Measurements from ENCODE around the gene SYT12.
A peak's percentile ranks its signal among the peaks of the same experiment; 100 is the strongest.

SYT12 gene

DNA sequence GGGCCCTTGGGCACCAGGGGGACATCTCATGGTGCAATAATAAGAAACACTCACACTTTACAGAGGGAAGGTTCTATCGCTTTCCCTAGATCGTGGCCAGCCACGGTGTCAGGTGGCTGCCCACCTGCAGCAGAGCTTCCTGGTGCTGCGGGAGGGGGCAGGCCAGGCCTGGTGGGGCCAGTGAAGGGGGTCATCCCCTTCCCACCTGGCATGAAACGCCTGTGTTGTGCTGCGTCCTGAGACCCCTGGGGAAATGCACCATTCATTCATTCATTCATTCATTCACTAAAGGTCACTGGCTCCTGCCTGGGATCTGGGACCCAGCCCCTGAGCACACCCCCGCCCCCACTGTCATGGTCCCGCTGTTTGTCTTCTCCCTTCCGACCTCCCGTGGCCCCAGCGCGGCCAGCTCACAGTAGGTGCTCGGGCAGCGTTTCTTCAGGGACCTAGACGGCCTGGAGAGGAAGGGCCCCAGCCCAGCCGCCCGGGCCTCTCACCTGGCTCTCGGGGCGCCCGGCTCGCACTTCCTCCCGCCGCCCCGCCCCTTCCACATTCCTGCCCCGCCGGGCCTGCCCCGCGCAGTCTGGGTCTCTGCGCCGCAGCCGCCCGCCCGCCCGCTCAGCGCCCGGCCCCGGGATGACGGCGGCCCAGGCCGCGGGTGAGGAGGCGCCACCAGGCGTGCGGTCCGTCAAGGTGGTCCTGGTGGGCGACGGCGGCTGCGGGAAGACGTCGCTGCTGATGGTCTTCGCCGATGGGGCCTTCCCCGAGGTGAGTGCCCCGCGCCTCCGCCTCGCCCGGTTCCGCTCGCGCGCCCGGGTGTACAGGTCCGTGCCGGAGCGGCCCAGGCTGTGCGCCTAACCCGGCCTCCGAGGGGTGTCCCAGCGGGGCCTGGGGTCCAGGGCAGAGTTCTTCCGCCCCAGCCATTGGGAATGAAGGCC is 33.6 kb downstream of the SYT12 start, which contains the start of gene RHOD:
Gene RHOD (plus strand): TSS at position 581 of the 938 bp plus-strand sequence. CDS start 56 bp downstream, at position 637.
- no peak for DNase-seq (ENCODE audit: low spot score)

DNA sequence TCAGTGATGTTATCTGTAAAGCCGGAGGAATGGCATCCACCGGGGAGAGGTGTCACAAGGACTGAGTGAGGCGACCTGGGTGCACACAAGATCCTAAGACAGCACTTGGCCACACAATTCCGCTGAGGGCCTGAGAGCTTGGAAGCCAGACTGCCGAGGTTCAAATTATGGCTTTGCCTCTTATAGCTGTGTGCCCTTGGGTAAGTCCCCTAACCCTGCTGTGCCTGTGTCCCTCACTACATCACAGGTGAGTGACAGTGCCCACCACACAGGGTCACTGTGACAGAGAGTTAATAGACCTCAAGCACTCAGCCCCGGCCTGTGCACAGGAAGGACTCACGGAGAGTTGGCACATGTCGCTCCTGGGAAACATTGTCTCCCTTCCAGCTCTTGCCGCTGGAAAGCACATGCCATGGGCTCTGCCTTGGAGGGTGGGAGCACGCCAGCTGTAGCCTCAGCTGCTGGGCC is 34.3 kb downstream of the SYT12 start:
- no peak for DNase-seq (ENCODE audit: low spot score)

DNA sequence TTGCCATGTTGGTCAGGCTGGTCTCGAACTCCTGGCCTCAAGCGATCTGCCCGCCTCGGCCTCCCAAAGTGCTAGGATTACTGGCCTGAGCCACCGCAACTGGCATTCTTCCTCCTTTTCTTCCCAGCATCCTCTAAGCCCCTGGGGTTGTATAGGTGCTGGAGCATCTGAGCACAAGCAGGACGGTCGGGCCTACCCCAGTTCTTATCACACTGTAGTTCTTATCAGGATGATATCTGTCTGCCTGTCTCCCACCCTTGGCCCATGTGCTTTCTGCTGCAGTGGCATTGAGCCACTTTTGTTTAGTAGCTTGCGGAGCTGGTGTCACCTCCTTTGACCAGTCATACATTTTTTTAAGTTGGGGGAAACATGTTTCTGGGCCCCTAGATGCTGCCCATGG is 35.6 kb downstream of the SYT12 start:
- DNase-seq (ENCODE audit: low spot score), result no peak

DNA sequence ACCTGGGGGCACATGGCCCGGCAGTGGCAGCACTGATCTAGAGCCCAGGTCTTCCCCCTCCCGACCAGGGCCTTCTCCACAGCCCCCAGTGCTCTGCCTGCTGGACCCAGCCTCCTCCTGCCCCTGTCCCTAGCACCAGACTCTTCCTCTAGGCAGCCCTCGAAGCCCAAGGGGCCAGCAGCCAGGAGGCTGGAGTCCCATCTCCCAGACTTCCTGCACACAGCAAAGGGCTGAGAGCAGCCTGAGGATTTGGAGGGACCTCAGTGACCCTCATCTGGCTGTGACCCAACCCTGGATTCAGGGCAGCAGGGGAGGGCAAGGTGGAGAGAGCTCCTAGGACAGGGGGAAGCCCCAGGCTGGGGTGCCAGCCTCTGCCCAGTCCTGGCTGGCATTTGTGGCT is 36.7 kb downstream of the SYT12 start:
- no peak for DNase-seq (ENCODE audit: low spot score)

DNA sequence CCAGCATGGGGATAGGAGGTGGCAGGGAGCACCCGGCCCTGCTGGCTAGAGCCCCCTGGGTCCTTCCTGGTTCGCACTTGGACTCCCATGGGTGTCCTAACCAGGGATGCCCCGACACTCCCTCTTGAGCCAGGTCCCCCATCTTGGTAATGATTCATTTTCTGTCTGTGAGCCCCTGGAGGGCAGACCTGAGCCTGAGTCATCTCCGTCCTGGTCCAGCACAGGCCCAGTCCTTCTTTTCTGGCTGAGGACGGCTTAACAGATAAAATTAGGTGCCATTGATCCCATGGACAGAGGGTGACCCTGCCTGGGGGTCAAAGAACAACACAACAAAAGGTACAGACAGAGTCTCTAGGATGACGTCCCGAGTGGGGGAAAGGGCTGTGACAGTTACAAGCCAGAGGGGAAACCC is 37.2 kb downstream of the SYT12 start:
- DNase-seq (ENCODE audit: low spot score), result no peak

DNA sequence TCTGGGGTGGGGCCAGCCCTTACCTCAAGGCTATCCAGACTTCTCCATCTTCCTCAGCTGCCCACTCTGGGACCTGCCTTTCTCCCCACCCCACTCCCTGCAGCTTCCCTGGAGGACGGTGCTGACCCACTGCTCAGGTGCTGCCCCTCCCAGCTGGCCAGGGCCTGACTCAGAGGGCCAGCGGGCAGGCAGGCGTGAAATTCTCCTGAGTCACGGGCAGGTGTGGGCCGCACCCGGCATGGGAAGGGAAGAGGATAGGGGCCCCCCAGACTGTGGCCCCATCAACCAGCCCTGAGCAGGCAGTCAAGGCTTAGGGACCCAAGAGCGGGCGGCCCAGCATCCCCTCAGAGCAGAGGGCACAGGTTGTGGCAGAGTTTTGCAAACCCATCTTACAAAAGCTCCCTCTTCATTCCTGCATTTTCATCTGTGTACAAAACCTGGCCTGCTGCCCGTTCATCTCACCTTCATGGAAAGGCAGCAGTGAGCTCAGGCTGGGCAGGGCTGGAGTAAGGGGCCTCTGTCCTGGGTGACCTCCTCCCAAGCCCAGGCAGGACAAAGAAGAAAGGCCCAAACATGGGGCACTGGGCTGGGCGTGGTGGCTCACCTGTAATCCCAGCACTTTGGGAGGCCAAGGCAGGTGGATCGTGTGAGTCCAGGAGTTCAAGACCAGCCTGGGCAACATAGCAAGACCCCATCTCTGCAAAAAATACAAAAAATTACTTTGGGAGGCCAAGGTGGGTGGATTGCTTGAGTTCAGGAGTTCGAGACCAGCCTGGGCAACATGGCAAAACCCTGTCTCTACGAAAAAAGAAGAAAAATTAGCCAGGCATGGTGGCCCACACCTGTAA is 39.8 kb downstream of the SYT12 start:
- DNase-seq (ENCODE audit: low spot score), result no peak

DNA sequence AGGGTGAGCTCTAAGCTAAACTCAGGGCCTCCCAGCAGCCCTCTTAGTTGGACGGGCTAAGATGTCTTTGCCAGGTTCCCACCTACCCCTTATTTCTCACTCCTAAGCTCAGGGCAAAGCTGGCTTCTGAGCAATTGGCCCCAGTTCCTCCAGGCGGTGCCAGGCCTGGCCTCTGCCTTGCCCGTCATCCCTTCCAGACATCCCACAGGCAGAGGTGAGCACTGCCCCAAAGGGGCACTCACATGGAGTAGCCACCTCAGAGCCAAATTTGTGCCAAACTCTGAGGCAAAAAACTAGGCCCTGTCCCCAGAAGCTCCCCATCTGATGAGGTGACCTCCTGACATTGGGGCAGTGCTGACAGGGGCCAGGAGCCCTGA is 43.4 kb downstream of the SYT12 start:
- no peak for DNase-seq (ENCODE audit: low spot score)

DNA sequence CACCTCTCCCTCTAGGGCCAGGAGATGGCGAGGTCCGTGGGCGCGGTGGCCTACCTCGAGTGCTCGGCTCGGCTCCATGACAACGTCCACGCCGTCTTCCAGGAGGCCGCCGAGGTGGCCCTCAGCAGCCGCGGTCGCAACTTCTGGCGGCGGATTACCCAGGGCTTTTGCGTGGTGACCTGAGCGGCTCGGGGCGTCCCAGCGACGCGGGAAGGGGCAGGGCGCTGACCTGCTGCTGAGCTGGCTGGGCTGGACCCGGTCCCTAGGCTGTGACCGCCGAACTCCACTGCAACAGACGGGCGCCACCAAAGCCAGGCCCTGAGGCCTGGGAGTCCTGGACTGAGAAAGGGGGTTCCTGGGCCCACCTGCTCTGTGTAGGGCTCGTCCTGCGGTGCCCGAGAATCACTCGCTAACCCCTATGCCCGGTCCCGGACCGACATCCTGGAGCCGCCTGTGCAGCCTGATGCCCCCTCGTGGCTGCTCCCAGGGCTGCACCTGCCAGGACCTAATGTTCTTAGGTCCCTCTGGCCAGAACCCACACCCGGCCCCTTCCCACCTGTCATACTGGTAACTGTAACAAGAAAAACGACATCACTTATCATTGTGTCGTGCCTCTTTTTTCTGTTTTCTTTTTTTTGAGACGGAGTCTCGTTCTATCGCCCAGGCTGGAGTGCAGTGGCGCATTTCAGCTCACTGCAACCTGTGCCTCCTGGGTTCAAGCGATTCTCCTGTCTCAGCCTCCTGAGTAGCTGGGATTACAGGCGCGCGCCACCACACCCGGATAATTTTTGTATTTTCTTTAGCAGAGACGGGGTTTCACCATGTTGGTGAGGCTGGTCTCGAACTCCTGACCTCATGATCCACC is 48.7 kb downstream of the SYT12 start:
- peak; percentile 27 for DNase-seq (ENCODE audit: low spot score)

DNA sequence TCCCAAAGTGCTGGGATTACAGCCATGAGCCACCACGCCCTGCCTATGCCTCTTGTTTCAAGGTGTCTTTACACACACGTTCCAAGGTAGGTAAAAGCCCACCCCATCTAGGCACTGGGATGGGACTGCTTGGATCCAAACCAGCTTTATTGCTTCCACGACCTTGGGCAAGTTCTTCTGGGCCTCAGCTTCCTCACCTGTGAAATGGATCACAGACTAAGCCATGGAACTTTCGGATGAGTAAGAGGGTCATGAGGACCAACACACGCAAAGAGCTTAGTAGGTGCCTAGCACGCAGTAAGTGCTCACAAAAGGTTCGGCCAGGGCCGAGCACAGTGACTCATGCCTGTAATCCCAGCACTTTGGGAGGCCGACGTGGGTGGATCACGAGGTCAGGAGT is 49.4 kb downstream of the SYT12 start:
- DNase-seq (ENCODE audit: low spot score), result no peak

DNA sequence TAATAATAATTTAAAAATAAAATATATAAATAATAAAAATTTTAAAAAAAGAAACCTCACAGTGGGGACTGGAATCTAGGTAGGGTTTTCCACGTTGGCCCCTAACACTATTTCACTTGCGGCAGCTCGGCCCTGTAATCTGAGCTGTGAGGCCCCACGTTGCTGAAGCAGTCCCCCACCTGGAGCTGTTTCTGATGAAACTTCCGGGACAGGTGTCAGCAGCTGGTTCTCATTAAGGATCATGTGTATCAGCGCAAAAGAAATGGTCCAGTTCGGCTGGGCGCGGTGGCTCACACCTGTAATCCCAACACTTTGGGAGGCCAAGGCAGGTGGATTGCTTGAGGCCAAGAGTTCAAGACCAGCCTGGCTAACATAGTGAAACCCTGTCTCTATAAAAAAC is 51.0 kb downstream of the SYT12 start:
- no peak for DNase-seq (ENCODE audit: low spot score)

DNA sequence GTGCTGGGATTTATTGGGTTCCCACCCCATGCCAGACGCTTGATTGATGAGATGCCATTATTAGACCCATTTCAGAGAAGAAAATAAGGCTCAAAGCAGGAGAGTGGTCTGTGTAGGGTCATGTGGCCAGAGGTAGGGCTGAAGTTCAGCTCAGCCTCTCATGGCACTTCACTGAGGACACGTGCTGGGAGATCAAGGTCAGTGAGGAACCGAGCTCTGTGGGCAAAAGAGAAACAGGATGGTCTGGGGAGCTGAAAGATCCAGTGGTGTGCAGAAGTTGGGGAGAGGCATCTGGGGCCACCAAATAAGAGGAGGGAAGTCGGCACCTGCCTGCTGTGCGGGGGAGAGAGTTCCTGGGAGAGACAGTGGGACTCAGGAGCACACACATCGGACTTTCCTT is 53.3 kb downstream of the SYT12 start:
- DNase-seq (ENCODE audit: low spot score), result no peak

DNA sequence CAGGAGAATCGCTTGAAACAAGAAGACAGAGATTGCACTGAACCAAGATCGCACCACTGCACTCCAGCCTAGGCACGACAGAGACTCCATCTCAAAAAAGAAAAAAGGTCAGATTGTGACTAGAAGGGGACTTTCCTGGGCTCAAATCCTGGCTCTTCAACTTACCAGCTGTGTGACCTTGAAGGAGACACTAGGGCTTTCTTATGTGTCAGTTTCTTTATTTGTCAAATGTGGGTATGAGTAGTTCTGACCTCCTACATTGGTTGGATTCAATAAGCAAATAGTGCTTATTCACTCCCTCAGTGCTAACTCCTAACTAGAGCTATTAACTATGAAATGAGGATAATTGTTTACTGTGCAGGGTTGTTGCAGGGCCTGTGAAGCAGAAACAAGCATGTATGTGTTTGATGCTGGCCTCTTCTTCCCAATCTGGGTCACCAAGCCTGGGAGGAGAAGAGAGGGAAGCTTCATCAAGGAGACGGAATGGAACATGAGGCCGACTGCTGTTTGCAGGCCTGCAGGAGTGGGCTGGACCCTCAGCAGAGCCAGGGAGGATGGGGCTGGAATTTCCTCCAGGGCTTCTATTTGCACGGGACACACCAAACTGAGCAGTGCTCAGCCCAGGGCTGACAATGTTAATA is 56.3 kb downstream of the SYT12 start:
- no peak for DNase-seq (ENCODE audit: low spot score)

DNA sequence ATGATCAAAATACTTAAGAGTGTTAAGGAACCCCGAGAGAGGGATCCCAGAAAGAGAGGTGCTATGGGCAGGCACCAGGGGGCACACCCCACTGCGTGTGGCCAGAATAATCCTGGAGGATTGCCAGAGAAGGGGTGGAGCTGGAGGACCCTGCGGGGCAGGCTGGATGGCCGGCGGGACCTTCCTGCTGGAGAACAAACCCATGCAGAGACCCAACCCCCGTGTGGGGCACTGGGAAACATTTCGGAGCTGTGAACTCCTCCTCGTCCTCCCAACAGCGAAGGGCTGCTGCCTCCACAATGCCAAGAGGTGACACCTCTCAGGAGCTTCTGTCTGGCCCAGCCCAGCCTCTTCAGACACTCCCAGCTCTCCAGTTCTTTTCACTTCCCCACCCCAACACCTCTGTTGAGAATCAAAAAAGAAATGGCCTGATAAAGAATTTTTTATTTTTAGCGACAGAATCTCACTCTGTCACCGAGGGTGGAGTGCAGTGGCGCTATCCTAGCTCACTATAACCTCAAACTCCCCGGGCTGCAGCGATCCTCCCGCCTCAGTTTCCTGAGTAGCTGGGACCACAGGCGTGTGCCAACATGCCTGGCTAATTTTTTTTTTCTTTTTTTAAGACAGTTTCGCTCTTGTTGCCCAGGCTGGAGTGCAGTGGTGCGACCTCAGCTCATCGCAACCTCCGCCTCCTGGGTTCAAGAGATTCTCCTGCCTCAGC is 59.3 kb downstream of the SYT12 start:
- DNase-seq (ENCODE audit: low spot score), result no peak

DNA sequence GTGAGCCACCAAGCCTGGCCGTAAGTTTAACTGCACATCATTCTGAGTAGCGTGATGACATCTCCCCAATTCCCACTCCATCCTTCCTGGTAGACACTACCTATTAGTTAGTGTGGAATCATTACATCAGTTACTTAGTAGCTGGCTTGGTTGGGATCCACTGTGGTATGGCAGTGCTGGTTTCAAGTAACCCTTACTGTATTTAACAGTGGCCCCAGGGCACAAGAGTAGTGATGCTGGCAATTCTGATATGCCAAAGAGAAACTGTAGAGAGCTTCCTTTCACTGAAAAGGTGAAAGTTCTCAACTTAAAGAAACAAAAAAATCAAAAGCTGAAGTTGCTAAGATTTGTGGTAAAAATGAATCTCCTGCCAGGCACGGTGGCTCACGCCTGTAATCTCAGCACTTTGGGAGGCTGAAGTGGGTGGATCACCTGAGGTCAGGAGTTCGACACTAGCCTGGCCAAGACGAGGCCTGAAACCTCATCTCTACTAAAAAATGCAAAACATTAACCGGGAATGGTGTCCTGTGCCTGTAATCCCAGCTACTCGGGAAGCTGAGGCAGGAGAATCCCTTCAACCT is 60.9 kb downstream of the SYT12 start:
- no peak for DNase-seq (ENCODE audit: low spot score)

DNA sequence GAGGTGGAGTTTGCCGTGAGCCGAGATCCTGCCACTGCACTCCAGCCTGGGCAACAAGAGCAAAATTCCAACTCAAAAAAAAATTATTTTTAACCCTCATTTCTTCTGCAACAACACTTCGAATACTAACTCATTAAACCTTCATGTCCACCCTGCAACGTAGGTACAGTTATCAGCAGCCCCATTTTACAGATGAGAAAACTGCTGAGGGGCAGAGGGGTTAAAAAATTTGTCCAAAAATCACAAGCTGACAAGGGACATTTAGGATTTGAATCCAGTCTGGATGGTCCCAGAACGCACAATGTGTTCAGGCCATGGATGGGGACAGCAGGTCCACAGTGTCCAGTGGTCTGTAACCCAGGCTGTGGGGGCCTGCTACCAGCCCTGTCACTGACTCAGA is 62.7 kb downstream of the SYT12 start:
- no peak for DNase-seq (ENCODE audit: low spot score)

DNA sequence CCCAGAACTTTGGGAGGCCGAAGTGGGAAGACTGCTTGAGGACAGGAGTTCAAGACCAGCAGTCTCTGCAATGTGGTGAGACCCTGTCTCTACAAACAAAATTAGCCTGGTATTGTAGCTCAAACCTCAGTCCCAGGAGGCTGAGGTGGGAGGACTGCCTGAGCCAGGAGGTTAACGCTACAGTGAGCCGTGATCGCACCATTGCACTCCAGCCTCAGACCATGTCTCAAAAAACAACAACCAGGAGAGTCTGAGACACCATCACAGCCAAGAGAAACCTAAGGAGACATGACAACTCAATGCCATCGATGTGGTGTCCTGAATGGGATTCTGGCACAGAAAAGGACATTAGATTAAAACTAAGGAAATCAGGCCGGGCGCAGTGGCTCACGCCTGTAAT is 67.8 kb downstream of the SYT12 start:
- no peak for DNase-seq (ENCODE audit: low spot score)

DNA sequence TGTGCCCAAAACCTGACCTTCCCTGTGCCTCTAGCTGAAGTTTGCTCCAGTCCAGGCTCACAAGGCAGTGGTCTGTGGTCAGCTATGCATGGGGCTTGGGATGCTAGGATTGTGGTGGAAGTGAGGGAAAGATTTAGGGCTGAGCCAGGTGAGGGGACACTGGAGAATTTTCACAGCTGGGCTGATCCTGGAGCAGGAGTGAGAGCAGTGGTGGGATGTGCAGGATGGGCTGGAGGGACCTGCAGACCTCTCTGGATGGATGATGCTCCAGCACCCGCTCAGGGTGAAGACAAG is 72.2 kb downstream of the SYT12 start:
- no peak for DNase-seq (ENCODE audit: low spot score)

DNA sequence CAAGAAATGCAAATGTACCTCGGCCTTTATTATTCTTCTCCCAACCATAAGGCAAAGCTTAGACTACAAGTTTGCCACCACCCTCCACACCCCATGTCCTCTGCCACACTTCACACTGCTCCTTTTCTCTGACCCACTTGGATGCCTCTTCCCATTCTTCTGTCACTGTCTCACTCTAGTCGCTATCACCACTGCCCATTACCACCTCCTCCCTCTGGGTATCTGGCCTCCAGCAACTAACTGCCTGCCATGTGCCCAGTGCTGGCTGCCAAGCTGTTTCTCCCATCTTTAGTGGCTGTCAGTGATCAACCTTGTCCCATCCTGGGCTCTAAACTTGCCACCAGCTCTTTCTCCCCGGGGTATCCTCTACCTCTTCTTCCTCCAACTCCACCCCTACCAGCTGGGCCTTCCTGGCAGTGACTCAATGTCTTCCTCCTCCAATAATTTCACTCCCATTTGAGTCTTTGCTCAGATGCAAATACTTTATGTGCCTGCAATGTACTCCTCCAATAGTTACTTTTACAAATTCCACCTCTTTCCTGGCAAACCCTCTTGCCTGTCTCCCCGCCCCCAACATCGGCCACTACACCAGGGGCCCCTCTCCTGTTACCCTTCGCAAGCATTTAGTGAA is 76.0 kb downstream of the SYT12 start:
- no peak for DNase-seq (ENCODE audit: low spot score)

DNA sequence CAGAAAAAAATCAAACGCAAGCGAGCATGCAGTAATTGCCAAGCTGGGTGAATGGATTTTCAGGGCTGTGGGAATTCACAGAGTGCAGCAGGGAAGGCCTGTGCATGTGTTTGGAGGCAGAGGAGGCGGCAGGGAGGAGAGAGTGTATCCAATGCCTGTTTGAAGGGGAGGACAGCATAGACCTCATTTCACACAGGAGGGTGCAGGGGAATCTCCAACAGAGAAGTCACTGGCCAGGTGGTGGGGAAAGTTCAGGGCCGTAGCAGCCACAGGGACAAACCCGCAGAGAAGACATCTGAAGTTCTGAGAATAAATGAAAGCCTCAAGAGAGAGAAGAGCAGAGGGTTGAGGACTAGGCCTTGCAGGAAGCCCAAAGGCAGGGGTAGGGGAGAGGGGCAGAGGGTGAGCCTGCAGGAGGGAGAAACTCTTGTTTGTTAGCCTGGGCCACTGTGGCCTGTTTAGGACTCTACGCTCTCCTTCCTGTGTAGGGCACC is 76.9 kb downstream of the SYT12 start:
- no peak for DNase-seq (ENCODE audit: low spot score)
